ENCODE results near the gene MAPK10.

DNA sequence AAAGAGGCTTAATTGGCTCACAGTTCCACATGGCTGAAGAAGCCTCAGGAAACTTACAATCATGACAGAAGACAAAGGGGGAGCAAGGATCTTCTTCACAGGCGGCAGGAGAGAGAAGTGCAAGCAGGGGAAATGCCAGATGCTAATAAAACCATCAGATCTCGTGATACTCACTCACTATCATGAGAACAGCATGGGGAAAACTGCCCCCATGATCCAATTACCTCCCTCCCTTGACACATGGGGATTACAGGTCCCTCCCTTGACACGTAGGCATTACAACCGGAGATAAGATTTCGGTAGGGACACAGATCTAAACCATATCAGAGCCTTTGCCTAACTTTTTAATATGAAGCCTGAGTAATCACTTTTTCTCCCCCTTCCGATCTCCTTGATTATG lies 43.7 kb upstream of the MAPK10 start:
- TF ChIP-seq, protein P1, sequence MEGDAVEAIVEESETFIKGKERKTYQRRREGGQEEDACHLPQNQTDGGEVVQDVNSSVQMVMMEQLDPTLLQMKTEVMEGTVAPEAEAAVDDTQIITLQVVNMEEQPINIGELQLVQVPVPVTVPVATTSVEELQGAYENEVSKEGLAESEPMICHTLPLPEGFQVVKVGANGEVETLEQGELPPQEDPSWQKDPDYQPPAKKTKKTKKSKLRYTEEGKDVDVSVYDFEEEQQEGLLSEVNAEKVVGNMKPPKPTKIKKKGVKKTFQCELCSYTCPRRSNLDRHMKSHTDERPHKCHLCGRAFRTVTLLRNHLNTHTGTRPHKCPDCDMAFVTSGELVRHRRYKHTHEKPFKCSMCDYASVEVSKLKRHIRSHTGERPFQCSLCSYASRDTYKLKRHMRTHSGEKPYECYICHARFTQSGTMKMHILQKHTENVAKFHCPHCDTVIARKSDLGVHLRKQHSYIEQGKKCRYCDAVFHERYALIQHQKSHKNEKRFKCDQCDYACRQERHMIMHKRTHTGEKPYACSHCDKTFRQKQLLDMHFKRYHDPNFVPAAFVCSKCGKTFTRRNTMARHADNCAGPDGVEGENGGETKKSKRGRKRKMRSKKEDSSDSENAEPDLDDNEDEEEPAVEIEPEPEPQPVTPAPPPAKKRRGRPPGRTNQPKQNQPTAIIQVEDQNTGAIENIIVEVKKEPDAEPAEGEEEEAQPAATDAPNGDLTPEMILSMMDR (conservative IDR thresholded peaks at IDR 0.05; ENCODE audit: low read depth in 2 of 2): no peak
- TF ChIP-seq EZH2 (IDR thresholded peaks at IDR 0.05; ENCODE audit: low read depth, unreplicated experiment) (no peak), POLR2AphosphoS5 (IDR thresholded peaks at IDR 0.05; ENCODE audit: low read depth) (no peak), JUNB (IDR thresholded peaks at IDR 0.05; ENCODE audit: unreplicated experiment) (no peak), CREB1 (CRISPR knock-in tag; IDR thresholded peaks at IDR 0.05; ENCODE audit: low read depth) (no peak), EZH2phosphoT487 (IDR thresholded peaks at IDR 0.05; ENCODE audit: unreplicated experiment) (no peak)
- TF ChIP-seq, protein P2, sequence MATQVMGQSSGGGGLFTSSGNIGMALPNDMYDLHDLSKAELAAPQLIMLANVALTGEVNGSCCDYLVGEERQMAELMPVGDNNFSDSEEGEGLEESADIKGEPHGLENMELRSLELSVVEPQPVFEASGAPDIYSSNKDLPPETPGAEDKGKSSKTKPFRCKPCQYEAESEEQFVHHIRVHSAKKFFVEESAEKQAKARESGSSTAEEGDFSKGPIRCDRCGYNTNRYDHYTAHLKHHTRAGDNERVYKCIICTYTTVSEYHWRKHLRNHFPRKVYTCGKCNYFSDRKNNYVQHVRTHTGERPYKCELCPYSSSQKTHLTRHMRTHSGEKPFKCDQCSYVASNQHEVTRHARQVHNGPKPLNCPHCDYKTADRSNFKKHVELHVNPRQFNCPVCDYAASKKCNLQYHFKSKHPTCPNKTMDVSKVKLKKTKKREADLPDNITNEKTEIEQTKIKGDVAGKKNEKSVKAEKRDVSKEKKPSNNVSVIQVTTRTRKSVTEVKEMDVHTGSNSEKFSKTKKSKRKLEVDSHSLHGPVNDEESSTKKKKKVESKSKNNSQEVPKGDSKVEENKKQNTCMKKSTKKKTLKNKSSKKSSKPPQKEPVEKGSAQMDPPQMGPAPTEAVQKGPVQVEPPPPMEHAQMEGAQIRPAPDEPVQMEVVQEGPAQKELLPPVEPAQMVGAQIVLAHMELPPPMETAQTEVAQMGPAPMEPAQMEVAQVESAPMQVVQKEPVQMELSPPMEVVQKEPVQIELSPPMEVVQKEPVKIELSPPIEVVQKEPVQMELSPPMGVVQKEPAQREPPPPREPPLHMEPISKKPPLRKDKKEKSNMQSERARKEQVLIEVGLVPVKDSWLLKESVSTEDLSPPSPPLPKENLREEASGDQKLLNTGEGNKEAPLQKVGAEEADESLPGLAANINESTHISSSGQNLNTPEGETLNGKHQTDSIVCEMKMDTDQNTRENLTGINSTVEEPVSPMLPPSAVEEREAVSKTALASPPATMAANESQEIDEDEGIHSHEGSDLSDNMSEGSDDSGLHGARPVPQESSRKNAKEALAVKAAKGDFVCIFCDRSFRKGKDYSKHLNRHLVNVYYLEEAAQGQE (IDR thresholded peaks at IDR 0.05; ENCODE audit: unreplicated experiment): no peak

All from GM23338 (cell line).